K562 (cell line): ENCODE results near the gene SLC35F4. TPM values are rescaled to one million over a fixed set of nuclear protein-coding genes. Genes with fewer than 3 reads are reported as not detected.

Source experiments
- ATAC-seq: fragments of 200-7000 bp; cut with Tn5 transposase; 3 replicates; pipeline ENCODE4 v1.9.1; 2020; ENCODE audit warnings: moderate library complexity
- BruUV-seq: library from RNA; stranded (reverse); fragments of 400-500 nt; replicated peaks from 2 replicates; lab custom pipeline; 2021; lab: Mats Ljungman, UMichigan
- CTCF ChIA-PET: fragments of 300-600 bp; formaldehyde crosslinking; extraction: SDS; loops from one replicate; lab custom pipeline; 2021; ENCODE audit warnings: low intra/inter-chr PET ratio; lab: Yijun Ruan, JAX
- POLR2A ChIA-PET: fragments of 300-600, 350-650 bp; sonication (Branson Sonifier 250); formaldehyde crosslinking; extraction: SDS; loops from one replicate; lab custom pipeline; 2021; ENCODE audit warnings: antibody characterized with exemption, inconsistent platforms; lab: Yijun Ruan, JAX
- DNase-seq, 4 experiments: peaks; one replicate each; pipeline versions ENCODE4 v3.0.0 to v3.0.0-alpha.2; 2011 to 2018; ENCODE audit warnings: low spot score in 3 of 4, mixed read lengths in 3 of 4; ENCODE audit errors: extremely low read depth in 1 of 4
- FAIRE-seq: peaks from 2 replicates; lab custom pipeline; 2011; peaks lifted over from hg19 to GRCh38; lab: Jason Lieb, UNC
- H2AFZ ChIP-seq: 2 replicates; pipeline ENCODE4 v1.6.0; 2011; ENCODE audit warnings: low read depth, low read length, control low read depth, inconsistent platforms
- H3K27ac ChIP-seq: fragments of 200-600 bp; 3 replicates; pipeline ENCODE4 v1.8.0; 2011; ENCODE audit warnings: low read depth, mild to moderate bottlenecking, control low read depth, inconsistent platforms, low read length, moderate library complexity, mixed read lengths; ENCODE audit errors: extremely low read depth
- H3K27me3 ChIP-seq, 2 experiments: fragments of 300-600 bp in 1 of 2; 2 replicates in 1 of 2; 3 replicates in 1 of 2; pipeline versions ENCODE4 v1.6.0 to v1.8.0; 2011; ENCODE audit warnings: inconsistent platforms in 2 of 2, low read length in 2 of 2, mild to moderate bottlenecking in 1 of 2, mixed read lengths in 1 of 2, moderate library complexity in 1 of 2; ENCODE audit not compliant: control insufficient read depth in 2 of 2, insufficient read depth in 2 of 2
- H3K36me3 ChIP-seq: fragments of 300-600 bp; 3 replicates; pipeline ENCODE4 v1.8.0; 2011; ENCODE audit warnings: mild to moderate bottlenecking, low read length, inconsistent platforms; ENCODE audit not compliant: control insufficient read depth, insufficient read depth
- H3K4me1 ChIP-seq, 2 experiments: fragments of 200-600 bp in 1 of 2; replicated peaks in 1 of 2; 2 replicates in 1 of 2; 3 replicates in 1 of 2; pipeline versions ENCODE4 v1.5.1 to v1.8.0; 2011; ENCODE audit warnings: inconsistent platforms in 2 of 2, low read length in 2 of 2, mild to moderate bottlenecking in 1 of 2, mixed read lengths in 1 of 2, moderate library complexity in 1 of 2; ENCODE audit not compliant: control insufficient read depth in 2 of 2, insufficient read depth in 2 of 2
- H3K4me2 ChIP-seq: 2 replicates; pipeline ENCODE4 v1.6.1; 2011; ENCODE audit warnings: low read length, control low read depth, inconsistent platforms, mixed read lengths; ENCODE audit not compliant: insufficient read depth
- H3K4me3 ChIP-seq: fragments of 200-600 bp; sonication (generic), shearing (Covaris generic); 2 replicates; pipeline ENCODE4 v1.5.1; 2016; ENCODE audit warnings: control low read depth, inconsistent platforms
- H3K79me2 ChIP-seq: fragments of 200-600 bp; 3 replicates; pipeline ENCODE4 v1.8.0; 2011; ENCODE audit warnings: low read length, inconsistent platforms; ENCODE audit not compliant: control insufficient read depth, insufficient read depth
- H3K9ac ChIP-seq, 2 experiments: 2 replicates each; pipeline versions ENCODE4 v1.6.0 to v1.6.1; 2011; ENCODE audit warnings: low read depth in 2 of 2, low read length in 2 of 2, control low read depth in 1 of 2, inconsistent platforms in 1 of 2, mild to moderate bottlenecking in 1 of 2, mixed read lengths in 1 of 2; ENCODE audit not compliant: insufficient read depth in 1 of 2
- H3K9me1 ChIP-seq: one replicate; pipeline ENCODE4 v1.6.0; 2011; ENCODE audit warnings: inconsistent platforms, mild to moderate bottlenecking, low read length, moderate library complexity; ENCODE audit not compliant: control insufficient read depth, insufficient read depth
- H3K9me3 ChIP-seq: replicated peaks from 2 replicates; pipeline ENCODE4 v1.5.1; 2011; ENCODE audit warnings: low read depth, low read length, inconsistent platforms; ENCODE audit not compliant: control insufficient read depth, insufficient read depth
- H4K20me1 ChIP-seq: replicated peaks from 2 replicates; pipeline ENCODE4 v1.6.1; 2011; ENCODE audit warnings: low read length, inconsistent platforms, mixed read lengths; ENCODE audit not compliant: control insufficient read depth, insufficient read depth
- CBX3 ChIP-seq, 2 experiments: IDR thresholded peaks; 1 replicate in 1 of 2; 2 replicates in 1 of 2; pipeline ENCODE4 v1.6.1; 2012; ENCODE audit warnings: inconsistent platforms in 2 of 2, low read length in 2 of 2, borderline replicate concordance in 1 of 2, control low read depth in 1 of 2
- CHD1 ChIP-seq: fragments of 200-600 bp; sonication (generic); IDR thresholded peaks from one replicate; pipeline ENCODE4 v1.6.1; 2012; ENCODE audit warnings: mild to moderate bottlenecking, moderate library complexity, low read length, inconsistent platforms
- EGR1 ChIP-seq: fragments of 450-650 bp; conservative IDR thresholded peaks from 2 replicates; pipeline ENCODE4 v1.6.1; 2017; ENCODE audit warnings: mild to moderate bottlenecking
- GTF2E2 ChIP-seq: fragments of 200-800 bp; sonication (Bioruptor generic); IDR thresholded peaks from 2 replicates; pipeline ENCODE4 v1.6.1; 2016; ENCODE audit warnings: missing genetic modification characterization, missing compliant biosample characterization
- HCFC1 ChIP-seq: IDR thresholded peaks from 2 replicates; pipeline ENCODE4 v1.6.1; 2012; ENCODE audit warnings: low read depth, low read length, improper control_type of control experiment
- KLF1 ChIP-seq: fragments of 450-650 bp; IDR thresholded peaks from 2 replicates; pipeline ENCODE4 v1.6.1; 2016; ENCODE audit warnings: missing genetic modification characterization, missing compliant biosample characterization
- L3MBTL2 ChIP-seq: fragments of 450-650 bp; IDR thresholded peaks from 2 replicates; pipeline ENCODE4 v1.6.1; 2016; ENCODE audit warnings: mild to moderate bottlenecking, moderate library complexity
- NCOA6 ChIP-seq: fragments of 450-650 bp; IDR thresholded peaks from 2 replicates; pipeline ENCODE4 v1.6.1; 2017; ENCODE audit warnings: mild to moderate bottlenecking
- RAD51 ChIP-seq: fragments of 450-650 bp; IDR thresholded peaks from 2 replicates; pipeline ENCODE4 v1.7.1; 2016; ENCODE audit warnings: low read depth, mild to moderate bottlenecking, borderline replicate concordance
- RBM34 ChIP-seq: fragments of 200-400 bp; formaldehyde crosslinking; IDR thresholded peaks from 2 replicates; pipeline ENCODE4 v1.6.1; 2018; ENCODE audit warnings: low read length, borderline replicate concordance; ENCODE audit not compliant: insufficient read depth
- RFX1 ChIP-seq: fragments of 450-650 bp; IDR thresholded peaks from 2 replicates; pipeline ENCODE4 v1.6.1; 2016; ENCODE audit warnings: mild to moderate bottlenecking, moderate library complexity
- RFX5 ChIP-seq: IDR thresholded peaks from 2 replicates; pipeline ENCODE4 v1.6.1; 2011; ENCODE audit warnings: low read depth, mild to moderate bottlenecking, improper control_type of control experiment, low read length
- SMARCA4 ChIP-seq: fragments of 450-650 bp; IDR thresholded peaks from 2 replicates; pipeline ENCODE4 v1.6.1; 2016
- SOX6 ChIP-seq: fragments of 450-650 bp; IDR thresholded peaks from 2 replicates; pipeline ENCODE4 v1.6.1; 2014; ENCODE audit warnings: mild to moderate bottlenecking
- SREBF2 ChIP-seq: sonication (generic); formaldehyde crosslinking; IDR thresholded peaks from 2 replicates; pipeline ENCODE4 v1.4.0; 2020; ENCODE audit warnings: mild to moderate bottlenecking, missing genetic modification reagents
- SRSF9 ChIP-seq: fragments of 200-400 bp; formaldehyde crosslinking; IDR thresholded peaks from 2 replicates; pipeline ENCODE4 v1.6.1; 2017; ENCODE audit warnings: low read depth, low read length, borderline replicate concordance
- THRA ChIP-seq: fragments of 450-650 bp; IDR thresholded peaks from 2 replicates; pipeline ENCODE4 v1.6.1; 2017; ENCODE audit warnings: mild to moderate bottlenecking, moderate library complexity
- ZBTB12 ChIP-seq: fragments of 250-450 bp; sonication (Bioruptor Pico); IDR thresholded peaks from 2 replicates; pipeline ENCODE4 v1.4.0; 2020
- ZNF699 ChIP-seq: fragments of 250-450 bp; sonication (Bioruptor Pico); IDR thresholded peaks from 2 replicates; pipeline ENCODE4 v1.8.0; 2021; ENCODE audit warnings: mild to moderate bottlenecking, moderate library complexity; ENCODE audit not compliant: insufficient replicate concordance
- WGBS: fragments of 100-300 bp; shearing (Covaris generic); methylation state at CpG from one replicate; pipeline ENCODE4 v1.1.6; 2016; ENCODE audit warnings: low coverage, mixed read lengths; ENCODE audit not compliant: insufficient coverage; ENCODE audit errors: missing lambda C conversion rate; 5-methylcytosine and 5-hydroxymethylcytosine counted together
- in situ Hi-C: fragments of 300-500 bp; cut with MboI; formaldehyde crosslinking; loops from 4 replicates; pipeline ENCODE4 v1.15.0; 2018; ENCODE audit warnings: inconsistent platforms, mixed read lengths
- intact Hi-C: fragments of 100-400 bp; cut with micrococcal nuclease; formaldehyde crosslinking; loops from 2 replicates; pipeline ENCODE4 v1.14.2; 2022
- polyA plus RNA-seq, 8 experiments: library from polyadenylated mRNA; depleted of rRNA in 4 of 8; stranded (reverse) in 5 of 8; unstranded in 3 of 8; fragments of >200 nt; fragmentation: Nextera tagmentation in 2 of 8; fragmentation: Illumina TruSeq in 1 of 8; extraction: Ambion mirVana in 2 of 8; extraction: Trizol in 1 of 8; gene quantifications; 2 replicates each; pipeline versions ENCODE4 v1.2.1 to v1.2.3, GENCODE V29; 2011 to 2014; ENCODE audit warnings: inconsistent platforms in 1 of 8, missing spikeins in 1 of 8
- total RNA-seq, 7 experiments: library from RNA; depleted of rRNA in 6 of 7; stranded (reverse); fragments of >200 nt in 6 of 7; fragmentation: Illumina TruSeq in 2 of 7; extraction: Trizol in 2 of 7; gene quantifications; 2 replicates each; pipeline versions ENCODE4 v1.2.1 to v1.2.3, GENCODE V29; 2011 to 2021; ENCODE audit warnings: low replicate concordance in 1 of 7

SLC35F4 gene
- total and polyA plus RNA-seq, 9 of the 15 experiments (the other 6 are each of a cell fraction or from before 2014, with no cell fraction given), result 0.01 TPM; not detected in 8

DNA sequence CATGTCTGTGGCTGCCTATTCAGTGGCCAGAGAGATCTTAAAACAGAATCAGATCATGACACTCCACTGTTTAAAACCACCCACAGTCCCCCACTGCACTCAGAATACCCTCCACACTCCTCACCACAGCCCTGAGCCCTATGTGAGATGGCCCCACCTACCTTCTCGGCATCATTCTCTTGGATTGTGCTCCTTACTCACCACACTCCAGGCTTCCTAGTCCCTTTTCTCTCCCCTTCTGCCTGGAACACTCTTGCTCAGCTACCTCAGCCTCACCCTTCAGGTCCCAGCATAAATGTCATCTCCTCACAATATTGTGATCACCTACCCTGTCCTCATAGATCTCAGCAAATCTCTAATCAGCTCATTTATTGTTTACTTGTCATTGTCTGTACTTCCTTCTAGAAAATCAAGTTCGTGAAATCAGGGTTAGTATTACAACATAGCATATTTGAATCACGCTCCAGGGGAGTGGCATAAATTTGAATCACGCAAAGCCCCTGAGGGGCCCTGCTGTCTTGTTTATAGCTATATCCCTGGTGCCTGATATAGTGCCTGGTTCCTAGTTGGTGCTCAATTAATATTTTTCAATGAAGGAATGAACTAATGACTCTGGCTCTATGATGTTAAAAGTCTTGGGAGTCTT, 42.8 kb downstream of the SLC35F4 start:
- ChIA-PET POLR2A (no interaction called here), CTCF (no interaction called here)
- no TSS peak for BruUV-seq
- Histone ChIP-seq H2AFZ (no peak overlapping the region), H4K20me1 (no peaks in the 10 kb centered on the region), H3K4me2 (no peak overlapping the region), H3K79me2 (no peaks in the 10 kb centered on the region), H3K9ac (no peak overlapping the region), H3K9me1 (no peaks in the 10 kb centered on the region), H3K27ac (no peak overlapping the region), H3K4me1 (no peaks in the 10 kb centered on the region), H3K9me3 (no peaks in the 10 kb centered on the region), H3K36me3 (no peaks in the 10 kb centered on the region), H3K4me3 (no peak overlapping the region), H3K27me3 (no peaks in the 10 kb centered on the region)
- DNase-seq, result no peak
- no peak for FAIRE-seq
- ATAC-seq, result no peak
- in situ Hi-C loops, result no loop called here
- 0% methylated on average over 4 of the region's 4 CpGs for WGBS
- intact Hi-C loops, result no loop called here
- TF ChIP-seq KLF1 (tag) (no peak), SREBF2 (CRISPR knock-in tag) (no peak), SMARCA4 (no peak), RAD51 (no peak), RBM34 (no peak), THRA (no peak), ZBTB12 (CRISPR knock-in tag) (no peak), ZNF699 (CRISPR knock-in tag) (no peak), RFX5 (no peak), EGR1 (no peak), HCFC1 (no peak), SOX6 (no peak), CBX3 (IDR thresholded peaks at IDR 0.05; ENCODE audit: borderline replicate concordance in 1 of 2, low read length in 2 of 2) (no peak), RFX1 (no peak), GTF2E2 (tag) (no peak), CHD1 (no peak), L3MBTL2 (no peak), SRSF9 (no peak), NCOA6 (no peak)
